Stimulated activated CD8-positive, alpha-beta memory T cell treated with anti-CD3 and anti-CD28 coated beads, Interleukin-4, amount 100 ng/mL, for 4 hours (primary cell): ENCODE data around the gene SNRK.
A peak's percentile ranks its signal among the peaks of the same experiment; 100 is the strongest.

Source experiments
- DNase-seq, 2 donors: peaks; one replicate each; pipeline ENCODE4 v3.0.0-alpha.2; 2020; ENCODE audit warnings: low read depth in 2 of 2, low spot score in 1 of 2

The SNRK gene

GRCh38 chr3:43370293-43370980 lies 84.1 kb downstream of the SNRK start:
- no peak for DNase-seq

DNA sequence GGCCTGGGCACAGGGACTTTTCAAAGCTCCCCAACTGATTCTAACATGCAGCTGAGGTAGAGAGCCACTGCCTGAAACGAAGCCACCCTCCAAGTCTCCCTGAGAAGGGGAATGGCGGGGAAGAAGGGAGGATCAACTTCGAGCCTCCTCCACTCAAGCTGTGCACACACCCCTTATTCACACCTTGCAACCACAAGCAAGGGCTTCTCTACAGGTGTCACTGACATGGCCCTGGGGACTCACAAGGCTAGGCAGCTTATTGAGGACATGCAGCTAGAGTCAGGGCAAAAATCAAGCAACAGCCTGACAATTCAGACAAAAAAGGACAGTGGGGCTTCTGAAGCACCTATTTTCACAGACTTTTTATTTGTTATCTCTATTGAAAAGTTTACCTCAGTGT lies 85.2 kb downstream of the SNRK start:
- no peak for DNase-seq

DNA sequence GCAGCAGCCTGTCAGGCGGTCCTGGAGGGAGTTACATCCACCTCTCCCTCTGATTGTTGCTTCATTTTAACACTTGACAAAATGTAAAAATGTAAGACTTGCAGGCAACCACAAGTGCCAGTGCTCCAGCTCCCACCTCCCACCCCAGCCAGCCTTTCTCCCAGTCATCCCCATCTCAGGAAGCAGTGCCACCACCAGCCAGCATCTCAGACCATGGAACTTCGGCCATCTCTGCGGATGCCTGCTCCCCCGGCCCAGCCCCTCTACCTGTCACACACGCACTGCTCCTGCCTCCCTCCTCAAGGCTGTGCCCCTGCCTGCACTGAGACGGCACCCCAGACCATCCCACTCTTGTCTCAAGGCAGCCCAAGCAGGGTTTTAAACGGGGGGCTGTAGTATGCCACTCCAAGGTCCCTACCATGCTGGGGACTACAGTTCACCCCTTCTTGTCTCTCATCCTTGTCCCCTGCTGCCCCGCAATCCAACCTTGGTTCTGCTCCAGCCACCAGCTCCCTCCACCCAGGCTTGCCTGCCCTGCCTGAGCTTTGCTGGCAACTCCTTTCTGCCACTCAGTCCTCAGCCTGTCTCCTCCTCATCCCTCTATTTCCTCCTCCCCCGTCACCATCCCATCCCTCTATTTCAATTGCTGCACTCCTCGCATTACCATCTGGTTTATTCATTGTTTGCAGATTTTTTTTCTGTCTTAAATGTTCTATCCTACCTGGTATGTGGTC lies 85.8 kb downstream of the SNRK start:
- DNase-seq, result no peak

DNA sequence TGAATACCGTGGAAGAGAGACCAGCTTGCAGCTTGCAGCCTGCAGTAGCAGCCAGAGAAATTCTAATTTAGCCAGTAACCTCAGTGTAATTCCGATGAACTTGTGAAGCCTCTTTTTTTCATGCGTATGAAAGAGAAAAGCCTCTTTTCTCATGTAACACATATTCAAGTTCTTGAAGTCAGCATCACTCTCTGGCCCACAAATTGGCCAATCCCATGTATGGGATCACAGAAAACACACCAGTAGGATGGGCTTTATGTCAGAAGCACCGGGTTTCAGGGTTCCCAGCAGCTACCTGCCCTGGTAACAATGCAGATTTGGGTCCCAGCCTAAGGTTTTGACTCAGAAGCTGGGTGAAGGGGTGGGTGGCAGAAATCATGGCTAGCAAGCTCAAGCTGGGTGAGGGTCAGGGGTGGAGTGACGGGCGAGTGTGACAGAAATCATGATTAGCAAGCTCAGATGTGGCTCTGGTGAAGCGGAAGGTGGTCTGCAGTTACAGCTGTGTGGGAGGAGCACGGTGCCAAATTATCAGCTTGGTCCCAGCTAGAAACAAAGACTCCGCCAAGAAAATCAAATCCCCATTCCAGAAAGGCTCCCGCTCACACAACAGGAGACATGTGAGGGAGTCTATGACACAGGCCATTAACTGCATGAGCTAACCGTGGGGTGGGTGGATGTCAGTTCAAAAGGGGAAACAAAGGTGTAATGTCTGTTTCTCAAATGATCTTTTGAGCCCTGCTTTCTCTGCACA lies 86.6 kb downstream of the SNRK start:
- no peak for DNase-seq

GRCh38 chr3:43373560-43373928 lies 87.2 kb downstream of the SNRK start:
- no peak for DNase-seq

- peak; percentile 34 to 46 for DNase-seq
Observed at GRCh38 chr3:43378066-43378935, 92.0 kb downstream of the SNRK start.

GRCh38 chr3:43379343-43379742 lies 93.0 kb downstream of the SNRK start:
- DNase-seq, result no peak

DNA sequence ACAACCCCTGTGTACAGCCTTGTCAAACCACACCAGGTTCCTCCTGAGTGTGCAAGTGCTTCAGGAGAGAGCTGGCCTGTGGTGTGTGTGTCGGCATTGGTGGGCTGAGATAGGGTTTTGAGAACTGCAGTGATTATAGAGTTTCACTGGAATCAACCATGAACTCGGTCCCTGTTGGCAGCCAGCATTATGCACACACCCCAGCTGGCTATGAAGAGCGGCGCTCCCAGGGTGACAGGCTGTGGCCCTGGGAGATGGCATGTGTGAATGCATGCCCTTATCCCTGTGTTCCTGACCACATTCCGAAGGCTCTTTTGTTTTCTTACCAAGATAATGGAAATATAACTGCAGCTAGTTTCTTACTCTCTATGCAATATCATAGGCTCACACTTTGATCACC lies 101.8 kb downstream of the SNRK start:
- DNase-seq, result no peak

- DNase-seq, result no peak
Observed at GRCh38 chr3:43388915-43389314, 102.6 kb downstream of the SNRK start.

DNA sequence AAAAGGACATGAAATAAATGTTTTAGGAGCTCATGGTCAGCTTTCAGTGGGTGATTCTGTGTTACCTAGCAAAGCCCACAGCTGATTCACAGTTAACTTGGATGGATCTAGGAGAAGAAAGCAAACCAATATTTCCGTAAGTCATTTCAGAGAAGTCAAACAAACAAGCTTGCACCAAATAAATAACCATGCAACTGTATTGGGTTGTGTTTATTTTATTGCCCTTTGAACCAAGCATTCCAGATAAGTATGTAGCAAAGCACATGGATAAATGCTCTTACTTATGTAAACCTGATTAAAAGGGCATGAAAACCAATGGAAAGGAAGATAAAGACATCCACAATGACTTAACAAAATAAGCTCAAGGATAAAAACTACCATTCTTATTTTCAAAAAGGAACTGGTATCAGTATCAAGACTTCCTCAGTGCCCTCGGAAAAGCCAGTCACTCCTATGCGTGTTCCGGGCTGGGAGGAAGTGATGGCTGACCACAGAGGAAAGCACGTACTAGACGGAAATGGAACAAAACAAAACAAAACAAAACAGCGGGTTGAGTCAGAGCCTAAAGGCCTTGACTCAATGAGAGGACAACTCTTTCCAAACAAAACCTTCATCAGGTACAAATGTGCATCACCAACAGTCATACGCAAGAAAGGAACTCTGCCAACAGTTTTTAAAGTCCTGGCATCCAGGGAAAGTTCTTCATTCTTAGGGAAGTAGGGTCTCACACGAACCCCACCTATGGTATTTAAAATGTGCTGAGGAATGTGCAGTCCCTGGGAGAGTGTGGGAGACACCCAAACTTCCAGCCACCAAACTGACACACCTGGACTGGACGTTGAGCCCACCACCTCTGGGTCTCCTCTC lies 103.3 kb downstream of the SNRK start:
- DNase-seq, result peak; percentile 33 to 55

DNA sequence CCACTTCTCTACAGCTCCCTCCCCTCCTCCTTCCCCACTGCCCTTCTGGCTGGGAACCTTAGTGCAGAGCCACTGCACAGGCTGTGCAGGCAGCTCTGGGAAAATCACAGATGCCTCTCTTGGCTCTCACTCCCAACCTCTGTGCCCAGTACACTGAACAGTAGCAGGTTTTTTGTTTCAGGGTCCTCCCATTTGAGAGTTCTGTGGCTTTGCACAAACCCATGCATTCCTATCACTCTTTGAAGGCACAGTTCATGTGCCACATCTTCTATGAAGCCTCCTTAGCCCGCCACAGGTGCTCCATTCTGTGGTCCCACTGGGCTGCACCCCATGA lies 103.9 kb downstream of the SNRK start:
- no peak for DNase-seq

- DNase-seq, result no peak
Observed at GRCh38 chr3:43391621-43392020, 105.3 kb downstream of the SNRK start.

DNA sequence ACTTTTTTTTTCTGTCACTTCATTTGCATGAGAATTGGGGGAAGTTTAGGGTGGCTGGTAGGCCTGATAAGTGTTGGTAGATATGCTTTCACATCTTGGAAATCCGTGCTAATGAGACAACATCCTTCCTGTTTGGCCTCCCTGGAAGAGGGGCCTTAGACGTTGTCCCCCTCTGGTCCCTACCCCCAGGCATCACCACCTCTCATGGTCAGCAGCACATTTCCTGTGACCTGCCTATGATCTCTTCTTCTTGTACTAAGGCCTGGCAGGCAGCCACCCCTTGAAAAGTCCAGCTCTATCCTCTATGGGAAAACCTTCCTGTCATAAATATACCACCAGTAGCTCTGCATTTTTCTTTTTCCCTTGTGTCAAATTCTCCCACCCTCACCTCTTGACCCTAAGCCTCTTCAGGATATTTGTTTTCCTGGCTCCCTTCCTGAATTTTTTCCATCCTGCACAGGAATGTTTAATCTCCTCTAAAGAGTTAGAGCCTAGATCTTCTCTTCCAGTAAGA lies 107.8 kb downstream of the SNRK start:
- no peak for DNase-seq

- DNase-seq, result no peak
Observed at GRCh38 chr3:43399034-43399433, 112.7 kb downstream of the SNRK start.

- DNase-seq, result no peak
Observed at GRCh38 chr3:43400167-43400566, 113.8 kb downstream of the SNRK start.
